ENCODE measurements around the gene PLTP. TPM values are rescaled to one million over a fixed set of nuclear protein-coding genes. Genes with fewer than 3 reads are reported as not detected.

PLTP gene
- total RNA-seq, 1 donor from 2014 or later, result 48.5 TPM

DNA sequence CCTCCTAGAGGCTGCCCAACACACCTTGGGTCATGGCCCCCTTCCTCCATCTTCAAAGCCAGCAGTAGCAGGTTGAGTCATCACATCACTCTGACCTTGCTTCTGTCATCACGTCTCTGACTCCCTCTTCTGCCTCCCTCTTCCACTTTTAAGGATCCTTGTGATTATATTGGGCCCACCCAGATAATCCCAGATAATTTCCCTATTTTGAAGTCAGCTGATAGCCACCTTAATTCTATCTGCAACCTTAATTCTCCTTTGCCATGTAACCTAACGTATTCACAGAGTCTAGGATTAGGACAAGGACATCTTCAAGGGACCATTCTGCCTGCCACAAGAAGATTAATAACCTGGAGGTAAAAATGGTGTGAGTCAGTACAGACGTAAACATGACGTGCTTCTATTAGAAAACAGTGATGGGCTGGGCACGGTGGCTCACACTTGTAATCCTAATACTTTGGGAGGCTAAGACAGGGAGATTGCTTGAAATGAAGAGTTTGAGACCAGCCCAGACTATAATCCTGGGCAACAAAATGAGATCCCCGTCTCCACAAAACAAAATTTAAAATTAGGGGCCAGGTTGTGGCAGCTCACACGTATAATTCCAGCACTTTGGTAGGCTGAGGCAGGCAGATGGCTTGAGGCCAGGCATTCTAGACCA is 51.3 kb downstream of the PLTP start:
- H3K27me3 Mint-ChIP-seq (ENCODE audit: low read depth), result no peaks in the 10 kb centered on the region
- no peaks in the 10 kb centered on the region for H3K9me3 Mint-ChIP-seq (ENCODE audit: low read depth)
- H3K27ac Mint-ChIP-seq (ENCODE audit: unreplicated experiment), result no peak overlapping the region
- H3K4me3 Mint-ChIP-seq (ENCODE audit: unreplicated experiment), result no peak overlapping the region
- H3K4me1 Mint-ChIP-seq (ENCODE audit: low read depth), result peaks cover 43% of the 10 kb centered on the region
- TF ChIP-seq, protein P1, sequence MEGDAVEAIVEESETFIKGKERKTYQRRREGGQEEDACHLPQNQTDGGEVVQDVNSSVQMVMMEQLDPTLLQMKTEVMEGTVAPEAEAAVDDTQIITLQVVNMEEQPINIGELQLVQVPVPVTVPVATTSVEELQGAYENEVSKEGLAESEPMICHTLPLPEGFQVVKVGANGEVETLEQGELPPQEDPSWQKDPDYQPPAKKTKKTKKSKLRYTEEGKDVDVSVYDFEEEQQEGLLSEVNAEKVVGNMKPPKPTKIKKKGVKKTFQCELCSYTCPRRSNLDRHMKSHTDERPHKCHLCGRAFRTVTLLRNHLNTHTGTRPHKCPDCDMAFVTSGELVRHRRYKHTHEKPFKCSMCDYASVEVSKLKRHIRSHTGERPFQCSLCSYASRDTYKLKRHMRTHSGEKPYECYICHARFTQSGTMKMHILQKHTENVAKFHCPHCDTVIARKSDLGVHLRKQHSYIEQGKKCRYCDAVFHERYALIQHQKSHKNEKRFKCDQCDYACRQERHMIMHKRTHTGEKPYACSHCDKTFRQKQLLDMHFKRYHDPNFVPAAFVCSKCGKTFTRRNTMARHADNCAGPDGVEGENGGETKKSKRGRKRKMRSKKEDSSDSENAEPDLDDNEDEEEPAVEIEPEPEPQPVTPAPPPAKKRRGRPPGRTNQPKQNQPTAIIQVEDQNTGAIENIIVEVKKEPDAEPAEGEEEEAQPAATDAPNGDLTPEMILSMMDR (IDR thresholded peaks at IDR 0.05), result no peak
- DNase-seq (ENCODE audit: low spot score), result no peak
- H3K36me3 Mint-ChIP-seq (ENCODE audit: low read depth), result peaks cover 3% of the 10 kb centered on the region

GRCh38 chr20:45859916-45860315 is 52.0 kb downstream of the PLTP start:
- Mint-ChIP-seq H3K4me3 (ENCODE audit: unreplicated experiment) (no peak overlapping the region), H3K9me3 (ENCODE audit: low read depth) (no peaks in the 10 kb centered on the region), H3K4me1 (ENCODE audit: low read depth) (peaks cover 43% of the 10 kb centered on the region), H3K27me3 (ENCODE audit: low read depth) (no peaks in the 10 kb centered on the region), H3K36me3 (ENCODE audit: low read depth) (peaks cover 3% of the 10 kb centered on the region), H3K27ac (ENCODE audit: unreplicated experiment) (no peak overlapping the region)
- TF ChIP-seq, protein P1 (IDR thresholded peaks at IDR 0.05), result no peak
- DNase-seq (ENCODE audit: low spot score), result no peak

DNA sequence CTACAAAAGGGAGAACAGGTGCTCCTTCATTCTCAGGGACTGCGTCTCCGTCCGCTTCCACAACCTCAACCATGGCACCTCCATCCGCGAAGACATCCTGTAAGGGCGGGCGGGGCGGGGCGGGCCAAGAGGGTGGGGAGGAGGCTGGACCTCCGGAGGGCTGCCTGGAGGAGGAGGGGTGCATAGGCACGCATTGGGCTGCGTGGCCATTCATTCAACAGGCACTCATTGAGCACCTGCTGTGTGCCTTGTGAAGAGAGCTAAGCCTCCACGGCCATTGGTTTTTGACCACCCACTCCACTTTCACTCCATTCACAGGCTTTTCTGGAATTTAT is 54.1 kb downstream of the PLTP start:
- peaks cover 45% of the 10 kb centered on the region for H3K4me1 Mint-ChIP-seq (ENCODE audit: low read depth)
- peaks cover 3% of the 10 kb centered on the region for H3K36me3 Mint-ChIP-seq (ENCODE audit: low read depth)
- no peaks in the 10 kb centered on the region for H3K27me3 Mint-ChIP-seq (ENCODE audit: low read depth)
- DNase-seq (ENCODE audit: low spot score), result no peak
- H3K4me3 Mint-ChIP-seq (ENCODE audit: unreplicated experiment), result peak overlapping the region; percentile 91
- TF ChIP-seq, protein P1 (IDR thresholded peaks at IDR 0.05), result no peak
- no peaks in the 10 kb centered on the region for H3K9me3 Mint-ChIP-seq (ENCODE audit: low read depth)
- H3K27ac Mint-ChIP-seq (ENCODE audit: unreplicated experiment), result peak overlapping the region; percentile 89

GRCh38 chr20:45857114-45857881 is 54.7 kb downstream of the PLTP start, which contains the start of the genes ACOT8 and ZSWIM3:
Gene ACOT8 (minus strand): TSS chr20:45857392. CDS start chr20:45857315, 77 bp downstream.
Gene ZSWIM3 (plus strand): TSS chr20:45857614. CDS start chr20:45857826, 212 bp downstream.
- H3K36me3 Mint-ChIP-seq (ENCODE audit: low read depth), result peaks cover 3% of the 10 kb centered on the region
- DNase-seq (ENCODE audit: low spot score), result no peak
- H3K9me3 Mint-ChIP-seq (ENCODE audit: low read depth), result no peaks in the 10 kb centered on the region
- peak within 1 kb of the TSS; percentile 89 for H3K27ac Mint-ChIP-seq (ENCODE audit: unreplicated experiment)
- no peaks in the 10 kb centered on the region for H3K27me3 Mint-ChIP-seq (ENCODE audit: low read depth)
- TF ChIP-seq, protein P1 (IDR thresholded peaks at IDR 0.05), result no peak
- H3K4me1 Mint-ChIP-seq (ENCODE audit: low read depth), result peaks cover 45% of the 10 kb centered on the region
- H3K4me3 Mint-ChIP-seq (ENCODE audit: unreplicated experiment), result peak within 1 kb of the TSS; percentile 91

- no peaks in the 10 kb centered on the region for H3K9me3 Mint-ChIP-seq (ENCODE audit: low read depth)
- H3K27me3 Mint-ChIP-seq (ENCODE audit: low read depth), result no peaks in the 10 kb centered on the region
- no peak for DNase-seq (ENCODE audit: low spot score)
- H3K36me3 Mint-ChIP-seq (ENCODE audit: low read depth), result no peaks in the 10 kb centered on the region
- peaks cover 24% of the 10 kb centered on the region for H3K4me1 Mint-ChIP-seq (ENCODE audit: low read depth)
- no peak overlapping the region for H3K27ac Mint-ChIP-seq (ENCODE audit: unreplicated experiment)
- TF ChIP-seq, protein P1 (IDR thresholded peaks at IDR 0.05), result no peak
- H3K4me3 Mint-ChIP-seq (ENCODE audit: unreplicated experiment), result no peak overlapping the region
Observed at GRCh38 chr20:45853484-45853883, 58.5 kb downstream of the PLTP start.
